ENCODE measurements around the gene SMURF2. TPM values are rescaled to one million over a fixed set of nuclear protein-coding genes. Genes with fewer than 3 reads are reported as not detected.

The SMURF2 gene
- total and polyA plus RNA-seq, 9 of the 15 experiments (the other 6 are each of a cell fraction or from before 2014, with no cell fraction given): 3.8 to 22.0 (median 14.8) TPM

- TF ChIP-seq CHD7 (IDR thresholded peaks at IDR 0.05; ENCODE audit: low read depth, low read length) (no peak), CLOCK (CRISPR knock-in tag; IDR thresholded peaks at IDR 0.05; ENCODE audit: borderline replicate concordance) (no peak), ZNF444 (CRISPR knock-in tag; IDR thresholded peaks at IDR 0.05) (no peak), ZNF609 (CRISPR knock-in tag; IDR thresholded peaks at IDR 0.05; ENCODE audit: borderline replicate concordance) (no peak), CREBBP (IDR thresholded peaks at IDR 0.05; ENCODE audit: low read depth, low read length) (no peak), SNIP1 (IDR thresholded peaks at IDR 0.05; ENCODE audit: low read depth) (no peak), ZC3H4 (CRISPR knock-in tag; IDR thresholded peaks at IDR 0.05; ENCODE audit: borderline replicate concordance) (no peak), U2AF2 (optimal IDR thresholded peaks at IDR 0.05; ENCODE audit: low read depth, low read length) (no peak), ASH1L (IDR thresholded peaks at IDR 0.05; ENCODE audit: borderline replicate concordance, low read depth, partially characterized antibody) (no peak), ZNF316 (IDR thresholded peaks at IDR 0.05) (no peak)
Measured at GRCh38 chr17:64506201-64506575, 155.9 kb downstream of the SMURF2 start, which contains the start of gene DDX5 (continued).

All from K562 (cell line).